PC-3 (cell line): ENCODE results near the gene GNB1.

ENCODE experiments used
- CTCF ChIP-seq: fragments of 300-600 bp; sonication (generic); conservative IDR thresholded peaks from 2 replicates; pipeline ENCODE4 v1.5.1; 2017; ENCODE audit warnings: antibody characterized with exemption, low read depth, mild to moderate bottlenecking, low read length
- EZH2 ChIP-seq: fragments of 300-600 bp; sonication (generic); IDR thresholded peaks from one replicate; pipeline ENCODE4 v1.6.1; 2017; ENCODE audit warnings: antibody characterized with exemption, mild to moderate bottlenecking, low read length; ENCODE audit not compliant: unreplicated experiment
- EZH2phosphoT487 ChIP-seq: fragments of 300-600 bp; sonication (generic); IDR thresholded peaks from 2 replicates; pipeline ENCODE4 v1.6.1; 2018; ENCODE audit warnings: mild to moderate bottlenecking, antibody characterized with exemption, low read length, borderline replicate concordance

DNA sequence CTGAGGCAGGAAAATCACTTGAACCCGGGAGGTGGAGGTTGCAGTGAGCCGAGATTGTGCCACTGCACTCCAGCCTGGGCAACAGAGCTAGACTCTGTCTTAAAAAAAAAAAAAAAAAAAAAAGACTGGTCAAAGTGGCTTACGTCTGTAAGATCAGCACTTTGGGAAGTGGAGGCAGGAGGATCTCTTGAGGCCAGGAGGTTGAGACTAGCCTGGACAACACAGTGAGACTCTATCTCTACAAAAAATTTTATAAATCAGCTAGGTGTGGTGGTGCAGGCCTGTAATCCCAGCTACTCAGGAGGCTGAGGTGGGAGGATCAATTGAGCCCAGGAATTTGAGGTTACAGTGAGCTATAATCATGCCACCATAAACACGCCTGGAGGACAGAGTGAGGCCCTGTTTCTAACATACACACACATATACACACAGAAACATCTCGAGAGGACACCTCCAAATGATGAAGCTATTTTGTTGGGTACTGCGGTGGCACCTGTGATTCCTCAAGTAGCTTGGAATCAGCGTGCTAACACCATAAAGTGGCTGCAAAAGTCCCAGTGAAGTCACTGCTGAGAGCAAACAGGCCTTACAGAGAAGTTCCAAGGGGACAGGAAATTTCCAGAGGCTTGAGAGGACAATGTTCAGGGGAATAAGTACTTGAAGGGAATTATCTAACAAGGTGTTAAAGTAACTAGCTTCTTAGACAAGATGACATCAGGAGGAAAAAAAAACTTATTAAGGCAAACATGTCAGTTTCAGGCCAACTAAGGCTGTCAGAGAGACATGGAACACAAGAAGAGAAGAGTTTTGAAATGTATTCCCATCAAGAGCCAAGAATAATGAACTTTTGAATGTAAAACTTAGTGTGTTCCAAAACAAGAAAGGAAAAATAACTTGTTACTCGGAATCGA lies 114.0 kb downstream of the GNB1 start:
- TF ChIP-seq CTCF (no peak), EZH2phosphoT487 (no peak), EZH2 (no peak)
